BLaER1 (cell line): ENCODE data around the gene KCNB1.

Experiments
- H3K27ac ChIP-seq: shearing (Covaris generic); formaldehyde crosslinking; 2 replicates; pipeline ENCODE4 v1.8.1; 2022
- H3K27me3 ChIP-seq: shearing (Covaris generic); formaldehyde crosslinking; 2 replicates; pipeline ENCODE4 v1.8.1; 2022
- H3K36me3 ChIP-seq: shearing (Covaris generic); formaldehyde crosslinking; 2 replicates; pipeline ENCODE4 v1.8.1; 2022
- H3K4me1 ChIP-seq: shearing (Covaris generic); formaldehyde crosslinking; 2 replicates; pipeline ENCODE4 v1.8.1; 2022
- H3K4me2 ChIP-seq: shearing (Covaris generic); formaldehyde crosslinking; 2 replicates; pipeline ENCODE4 v1.8.1; 2022
- H3K4me3 ChIP-seq: shearing (Covaris generic); formaldehyde crosslinking; 2 replicates; pipeline ENCODE4 v1.8.1; 2022
- H3K9ac ChIP-seq: shearing (Covaris generic); formaldehyde crosslinking; 2 replicates; pipeline ENCODE4 v1.8.1; 2022
- H3K9me3 ChIP-seq: shearing (Covaris generic); formaldehyde crosslinking; 2 replicates; pipeline ENCODE4 v1.8.1; 2022
- H4K20me1 ChIP-seq: shearing (Covaris generic); formaldehyde crosslinking; 2 replicates; pipeline ENCODE4 v1.8.1; 2022
- Cebpa-rat ChIP-seq: shearing (Covaris generic); IDR thresholded peaks from 2 replicates; pipeline ENCODE4 v1.8.1; 2022

The KCNB1 gene

GRCh38 chr20:49503176-49503575, 20.7 kb upstream of the KCNB1 start:
- no peaks in the 10 kb centered on the region for H3K27me3 ChIP-seq
- TF ChIP-seq Cebpa-rat = no peak
- no peak overlapping the region for H3K4me3 ChIP-seq
- peaks cover 50% of the 10 kb centered on the region for H3K4me1 ChIP-seq
- no peaks in the 10 kb centered on the region for H3K36me3 ChIP-seq
- H3K9ac ChIP-seq = no peak overlapping the region
- peaks cover 3% of the 10 kb centered on the region; the same call in 1 of the 2 replicates for H3K9me3 ChIP-seq
- no peak overlapping the region for H3K27ac ChIP-seq
- H4K20me1 ChIP-seq = 0 out of 2 replicates have a peak, but pooled peaks cover 7% of the 10 kb centered on the region
- H3K4me2 ChIP-seq = peak overlapping the region; percentile 85

- Histone ChIP-seq H3K9me3 (peaks cover 3% of the 10 kb centered on the region; the same call in 1 of the 2 replicates), H4K20me1 (0 out of 2 replicates have a peak, but pooled peaks cover 7% of the 10 kb centered on the region), H3K9ac (no peak overlapping the region), H3K4me1 (peaks cover 37% of the 10 kb centered on the region), H3K27ac (no peak overlapping the region), H3K27me3 (no peaks in the 10 kb centered on the region), H3K36me3 (no peaks in the 10 kb centered on the region), H3K4me3 (no peak overlapping the region), H3K4me2 (no peak overlapping the region)
- TF ChIP-seq Cebpa-rat = no peak
These were observed 19.4 kb upstream of the KCNB1 start for GRCh38 chr20:49501917-49502316.

GRCh38 chr20:49497398-49497669, 14.9 kb upstream of the KCNB1 start:
- TF ChIP-seq Cebpa-rat = no peak
- no peak overlapping the region for H3K27ac ChIP-seq
- H3K9me3 ChIP-seq = peaks cover 3% of the 10 kb centered on the region; the same call in 1 of the 2 replicates
- no peaks in the 10 kb centered on the region for H4K20me1 ChIP-seq
- no peaks in the 10 kb centered on the region for H3K27me3 ChIP-seq
- H3K4me3 ChIP-seq = no peak overlapping the region
- H3K4me1 ChIP-seq = no peaks in the 10 kb centered on the region
- H3K36me3 ChIP-seq = no peaks in the 10 kb centered on the region
- H3K4me2 ChIP-seq = no peak overlapping the region
- no peak overlapping the region for H3K9ac ChIP-seq

GRCh38 chr20:49496553-49497397, 14.3 kb upstream of the KCNB1 start:
- Histone ChIP-seq H3K9ac (no peak overlapping the region), H3K27ac (no peak overlapping the region), H3K4me3 (no peak overlapping the region), H3K9me3 (no peaks in the 10 kb centered on the region), H3K4me2 (no peak overlapping the region), H3K27me3 (no peaks in the 10 kb centered on the region), H3K36me3 (no peaks in the 10 kb centered on the region), H4K20me1 (no peaks in the 10 kb centered on the region), H3K4me1 (no peaks in the 10 kb centered on the region)
- no peak for TF ChIP-seq Cebpa-rat

- TF ChIP-seq Cebpa-rat = no peak
- Histone ChIP-seq H3K4me2 (no peak overlapping the region), H3K9ac (no peak overlapping the region), H3K4me1 (no peaks in the 10 kb centered on the region), H3K4me3 (no peak overlapping the region), H3K27me3 (no peaks in the 10 kb centered on the region), H3K27ac (no peak overlapping the region), H4K20me1 (no peaks in the 10 kb centered on the region), H3K36me3 (no peaks in the 10 kb centered on the region), H3K9me3 (no peaks in the 10 kb centered on the region)
These were observed 13.6 kb upstream of the KCNB1 start for GRCh38 chr20:49496043-49496442.

GRCh38 chr20:49490689-49491088, 8.2 kb upstream of the KCNB1 start:
- no peaks in the 10 kb centered on the region for H3K4me1 ChIP-seq
- H3K9ac ChIP-seq = no peak overlapping the region
- H3K4me3 ChIP-seq = no peak overlapping the region
- no peak for TF ChIP-seq Cebpa-rat
- H3K27ac ChIP-seq = no peak overlapping the region
- H3K36me3 ChIP-seq = no peaks in the 10 kb centered on the region
- H4K20me1 ChIP-seq = 0 out of 2 replicates have a peak, but pooled peaks cover 7% of the 10 kb centered on the region
- H3K27me3 ChIP-seq = peaks cover 6% of the 10 kb centered on the region
- H3K4me2 ChIP-seq = no peak overlapping the region
- no peaks in the 10 kb centered on the region for H3K9me3 ChIP-seq

- H3K4me2 ChIP-seq = no peak overlapping the region
- no peaks in the 10 kb centered on the region for H3K9me3 ChIP-seq
- peaks cover 12% of the 10 kb centered on the region for H3K27me3 ChIP-seq
- H3K4me1 ChIP-seq = no peaks in the 10 kb centered on the region
- H3K9ac ChIP-seq = no peak overlapping the region
- H4K20me1 ChIP-seq = 0 out of 2 replicates have a peak, but pooled peaks cover 9% of the 10 kb centered on the region
- H3K36me3 ChIP-seq = no peaks in the 10 kb centered on the region
- H3K4me3 ChIP-seq = no peak overlapping the region
- H3K27ac ChIP-seq = no peak overlapping the region
- TF ChIP-seq Cebpa-rat = no peak
These were observed 7.2 kb upstream of the KCNB1 start for GRCh38 chr20:49489688-49490087.

- no peak overlapping the region for H3K27ac ChIP-seq
- H3K9me3 ChIP-seq = no peaks in the 10 kb centered on the region
- H3K27me3 ChIP-seq = peaks cover 37% of the 10 kb centered on the region
- no peak overlapping the region for H3K4me3 ChIP-seq
- TF ChIP-seq Cebpa-rat = no peak
- peaks cover 27% of the 10 kb centered on the region for H4K20me1 ChIP-seq
- H3K4me2 ChIP-seq = no peak overlapping the region
- H3K4me1 ChIP-seq = peaks cover 5% of the 10 kb centered on the region; the same call in 1 of the 2 replicates
- no peak overlapping the region for H3K9ac ChIP-seq
- H3K36me3 ChIP-seq = no peaks in the 10 kb centered on the region
These were observed 3.6 kb upstream of the KCNB1 start for GRCh38 chr20:49486064-49486463.

- no peak overlapping the region for H3K4me3 ChIP-seq
- peaks cover 5% of the 10 kb centered on the region; the same call in 1 of the 2 replicates for H3K4me1 ChIP-seq
- H4K20me1 ChIP-seq = peaks cover 32% of the 10 kb centered on the region
- H3K27ac ChIP-seq = no peak overlapping the region
- no peak overlapping the region for H3K4me2 ChIP-seq
- H3K9ac ChIP-seq = no peak overlapping the region
- no peaks in the 10 kb centered on the region for H3K36me3 ChIP-seq
- H3K9me3 ChIP-seq = no peaks in the 10 kb centered on the region
- peaks cover 37% of the 10 kb centered on the region for H3K27me3 ChIP-seq
- no peak for TF ChIP-seq Cebpa-rat
These were observed 3.1 kb upstream of the KCNB1 start for GRCh38 chr20:49485563-49485962.
